Kidney capillary endothelial cell (primary cell): ENCODE results near the gene TNS2.
A peak's percentile ranks its signal among the peaks of the same experiment; 100 is the strongest.

Source experiments
- DNase-seq: peaks from one replicate; pipeline ENCODE4 v3.0.0-alpha.2; 2018; ENCODE audit warnings: low spot score

Gene TNS2

GRCh38 chr12:53044896-53045695, 4.8 kb upstream of the TNS2 start:
- no peak for DNase-seq

GRCh38 chr12:53045696-53046045, 4.2 kb upstream of the TNS2 start:
- DNase-seq: no peak

- DNase-seq: peak; percentile 72
Measured at GRCh38 chr12:53046655-53047220, 3.1 kb upstream of the TNS2 start.

GRCh38 chr12:53047221-53048032, 2.4 kb upstream of the TNS2 start:
- DNase-seq: no peak

GRCh38 chr12:53048033-53048779, 1.7 kb upstream of the TNS2 start:
- no peak for DNase-seq

- DNase-seq: no peak
Measured at GRCh38 chr12:53048780-53049401, 974 bp upstream of the TNS2 start.

GRCh38 chr12:53050426-53051057, 677 bp downstream of the TNS2 start:
- DNase-seq: no peak

- no peak for DNase-seq
Measured at GRCh38 chr12:53051058-53051880, 1.4 kb downstream of the TNS2 start.

- DNase-seq: no peak
Measured at GRCh38 chr12:53051881-53052412, 2.1 kb downstream of the TNS2 start.

GRCh38 chr12:53052419-53053217, 2.8 kb downstream of the TNS2 start:
- DNase-seq: no peak

GRCh38 chr12:53053218-53054111, 3.6 kb downstream of the TNS2 start:
- no peak for DNase-seq

- peak; percentile 70 for DNase-seq
Measured at GRCh38 chr12:53054112-53054878, 4.4 kb downstream of the TNS2 start.

GRCh38 chr12:53055471-53056266, 5.8 kb downstream of the TNS2 start:
- no peak for DNase-seq

- no peak for DNase-seq
Measured at GRCh38 chr12:53056296-53056695, 6.4 kb downstream of the TNS2 start.

- DNase-seq: no peak
Measured at GRCh38 chr12:53056901-53057300, 7.0 kb downstream of the TNS2 start.

- no peak for DNase-seq
Measured at GRCh38 chr12:53057816-53058500, 8.1 kb downstream of the TNS2 start.
